Endodermal cell (in vitro differentiated cells): ENCODE results near the gene ITGA4. TPM values are rescaled to one million over a fixed set of nuclear protein-coding genes. Genes with fewer than 3 reads are reported as not detected.

Source experiments
- DNase-seq: peaks from one replicate; pipeline ENCODE4 v3.0.0-alpha.2; 2017
- H3K27ac ChIP-seq: 2 replicates; pipeline ENCODE4 v1.5.1; 2013; ENCODE audit warnings: mild to moderate bottlenecking, low read depth, low read length, moderate library complexity
- H3K27me3 ChIP-seq: 2 replicates; pipeline ENCODE4 v1.6.1; 2013; ENCODE audit warnings: mild to moderate bottlenecking, low read length, moderate library complexity; ENCODE audit not compliant: insufficient read depth, control insufficient read depth, poor library complexity, severe bottlenecking
- H3K36me3 ChIP-seq: 2 replicates; pipeline ENCODE4 v1.7.0; 2013; ENCODE audit warnings: mild to moderate bottlenecking, low read length, moderate library complexity; ENCODE audit not compliant: control insufficient read depth, insufficient read depth
- H3K4me1 ChIP-seq: one replicate; pipeline ENCODE4 v1.7.0; 2013; ENCODE audit warnings: low read length; ENCODE audit not compliant: control insufficient read depth, insufficient read depth
- H3K4me3 ChIP-seq: 2 replicates; pipeline ENCODE4 v1.5.1; 2013; ENCODE audit warnings: mild to moderate bottlenecking, low read length, moderate library complexity
- H3K9ac ChIP-seq: 2 replicates; pipeline ENCODE4 v1.6.1; 2013; ENCODE audit warnings: mild to moderate bottlenecking, low read length, moderate library complexity; ENCODE audit not compliant: poor library complexity, severe bottlenecking; ENCODE audit errors: extremely low read depth
- H3K9me3 ChIP-seq: 2 replicates; pipeline ENCODE4 v1.6.1; 2013; ENCODE audit warnings: mild to moderate bottlenecking, low read length, moderate library complexity; ENCODE audit not compliant: control insufficient read depth
- H3K27ac Mint-ChIP-seq: 2 replicates; pipeline ENCODE4 v1.8.0; 2020; ENCODE audit warnings: mixed read lengths
- H3K27me3 Mint-ChIP-seq: 2 replicates; pipeline ENCODE4 v1.8.0; 2021; ENCODE audit warnings: mild to moderate bottlenecking, mixed read lengths; ENCODE audit not compliant: insufficient read depth
- H3K36me3 Mint-ChIP-seq: 2 replicates; pipeline ENCODE4 v1.8.0; 2020; ENCODE audit warnings: low read depth, mixed read lengths
- H3K4me1 Mint-ChIP-seq: 2 replicates; pipeline ENCODE4 v1.8.0; 2020; ENCODE audit warnings: mixed read lengths
- H3K4me3 Mint-ChIP-seq: 2 replicates; pipeline ENCODE4 v1.8.0; 2020; ENCODE audit warnings: mild to moderate bottlenecking, moderate library complexity, mixed read lengths
- H3K9me3 Mint-ChIP-seq: 2 replicates; pipeline ENCODE4 v1.8.0; 2020; ENCODE audit warnings: mild to moderate bottlenecking, mixed read lengths
- WGBS, 2 experiments: methylation state at CpG; one replicate each; pipeline versions ENCODE4 v1.1.5 to v1.1.7; 2013; ENCODE audit warnings: missing lambda C conversion rate in 2 of 2, mixed read lengths in 1 of 2; ENCODE audit not compliant: insufficient coverage in 1 of 2, insufficient read length in 1 of 2; 5-methylcytosine and 5-hydroxymethylcytosine counted together
- total RNA-seq, 2 donors: library from RNA; stranded (reverse); fragmentation: NEBNext Ultra II Directional in 1 of 2; extraction: Animal tissue kit (Norgen Biotek cat#: 25700) in 1 of 2; gene quantifications; 2 replicates in 1 of 2; 3 replicates in 1 of 2; pipeline ENCODE4 v1.2.1, GENCODE V29; 2021
- TF ChIP-seq, protein P1 (sequence below): fragments of 200-600 bp; sonication (generic); conservative IDR thresholded peaks from 2 replicates; pipeline ENCODE4 v1.5.0; 2021; ENCODE audit warnings: antibody characterized with exemption, mild to moderate bottlenecking

Gene ITGA4
- total RNA-seq, 2 donors from 2014 or later: 1.3 to 2.4 TPM

DNA sequence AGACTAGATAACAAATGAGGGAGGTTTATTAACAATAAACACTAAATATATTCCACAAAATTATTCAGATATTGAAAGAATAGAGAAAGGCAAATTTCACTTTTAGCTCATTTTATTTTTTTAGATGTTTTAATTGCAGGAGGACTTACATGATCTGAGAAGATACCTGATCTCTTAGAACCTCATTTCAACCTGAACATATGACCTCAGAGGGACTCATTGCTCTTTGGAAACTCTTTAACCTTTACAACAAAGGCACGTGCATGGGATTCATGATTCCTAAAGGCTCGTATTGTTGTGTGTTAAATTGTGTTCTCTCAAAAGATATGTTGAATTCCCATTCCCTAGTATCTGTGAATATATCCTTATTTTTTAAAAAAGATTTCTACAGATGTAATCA lies 35.7 kb upstream of the ITGA4 start:
- Mint-ChIP-seq H3K4me3 (no peak overlapping the region), H3K27ac (no peak overlapping the region), H3K36me3 (no peaks in the 10 kb centered on the region), H3K27me3 (no peaks in the 10 kb centered on the region), H3K4me1 (peaks cover 34% of the 10 kb centered on the region), H3K9me3 (peaks cover 2% of the 10 kb centered on the region)
- H3K27me3 ChIP-seq: no peaks in the 10 kb centered on the region
- no peak overlapping the region for H3K4me3 ChIP-seq
- no peak for DNase-seq
- WGBS, 2 experiments: 93% methylated on average over 2 of the region's 2 CpGs; no CpG with 5 or more reads in 1 of the 2 experiments
- H3K9me3 ChIP-seq: no peaks in the 10 kb centered on the region
- H3K36me3 ChIP-seq: no peaks in the 10 kb centered on the region
- H3K9ac ChIP-seq: no peak overlapping the region
- TF ChIP-seq, protein P1, sequence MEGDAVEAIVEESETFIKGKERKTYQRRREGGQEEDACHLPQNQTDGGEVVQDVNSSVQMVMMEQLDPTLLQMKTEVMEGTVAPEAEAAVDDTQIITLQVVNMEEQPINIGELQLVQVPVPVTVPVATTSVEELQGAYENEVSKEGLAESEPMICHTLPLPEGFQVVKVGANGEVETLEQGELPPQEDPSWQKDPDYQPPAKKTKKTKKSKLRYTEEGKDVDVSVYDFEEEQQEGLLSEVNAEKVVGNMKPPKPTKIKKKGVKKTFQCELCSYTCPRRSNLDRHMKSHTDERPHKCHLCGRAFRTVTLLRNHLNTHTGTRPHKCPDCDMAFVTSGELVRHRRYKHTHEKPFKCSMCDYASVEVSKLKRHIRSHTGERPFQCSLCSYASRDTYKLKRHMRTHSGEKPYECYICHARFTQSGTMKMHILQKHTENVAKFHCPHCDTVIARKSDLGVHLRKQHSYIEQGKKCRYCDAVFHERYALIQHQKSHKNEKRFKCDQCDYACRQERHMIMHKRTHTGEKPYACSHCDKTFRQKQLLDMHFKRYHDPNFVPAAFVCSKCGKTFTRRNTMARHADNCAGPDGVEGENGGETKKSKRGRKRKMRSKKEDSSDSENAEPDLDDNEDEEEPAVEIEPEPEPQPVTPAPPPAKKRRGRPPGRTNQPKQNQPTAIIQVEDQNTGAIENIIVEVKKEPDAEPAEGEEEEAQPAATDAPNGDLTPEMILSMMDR: no peak
- no peak overlapping the region for H3K27ac ChIP-seq
- H3K4me1 ChIP-seq: peaks cover 6% of the 10 kb centered on the region

DNA sequence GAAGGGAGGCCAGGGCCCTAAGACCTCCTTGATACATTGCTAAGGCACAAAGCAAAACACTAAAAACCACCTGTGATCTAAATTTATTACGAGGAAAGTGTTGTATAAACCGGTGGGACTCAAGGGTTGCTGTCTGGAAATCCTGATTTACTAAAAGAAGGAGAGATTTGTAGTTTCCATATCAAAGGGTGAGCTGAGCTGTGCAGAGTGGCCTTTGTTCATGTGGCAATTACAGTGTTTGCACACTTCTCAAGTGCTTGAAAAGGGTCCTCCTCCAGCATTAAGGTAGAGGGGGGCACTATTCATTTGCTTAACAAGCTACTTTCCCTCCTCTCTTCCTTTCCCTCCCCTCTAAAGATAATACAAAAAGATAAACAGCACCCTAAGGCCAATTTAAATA lies 30.5 kb upstream of the ITGA4 start:
- 64 to 68% methylated on average over 2 of the region's 2 CpGs for WGBS, 2 experiments
- Histone ChIP-seq H3K9me3 (no peaks in the 10 kb centered on the region), H3K4me3 (no peak overlapping the region), H3K9ac (no peak overlapping the region), H3K27ac (no peak overlapping the region), H3K4me1 (peaks cover 5% of the 10 kb centered on the region), H3K27me3 (no peaks in the 10 kb centered on the region), H3K36me3 (no peaks in the 10 kb centered on the region)
- Mint-ChIP-seq H3K27me3 (no peaks in the 10 kb centered on the region), H3K4me3 (no peak overlapping the region), H3K36me3 (no peaks in the 10 kb centered on the region), H3K27ac (no peak overlapping the region), H3K4me1 (peaks cover 25% of the 10 kb centered on the region), H3K9me3 (peaks cover 2% of the 10 kb centered on the region)
- TF ChIP-seq, protein P1: no peak
- no peak for DNase-seq

DNA sequence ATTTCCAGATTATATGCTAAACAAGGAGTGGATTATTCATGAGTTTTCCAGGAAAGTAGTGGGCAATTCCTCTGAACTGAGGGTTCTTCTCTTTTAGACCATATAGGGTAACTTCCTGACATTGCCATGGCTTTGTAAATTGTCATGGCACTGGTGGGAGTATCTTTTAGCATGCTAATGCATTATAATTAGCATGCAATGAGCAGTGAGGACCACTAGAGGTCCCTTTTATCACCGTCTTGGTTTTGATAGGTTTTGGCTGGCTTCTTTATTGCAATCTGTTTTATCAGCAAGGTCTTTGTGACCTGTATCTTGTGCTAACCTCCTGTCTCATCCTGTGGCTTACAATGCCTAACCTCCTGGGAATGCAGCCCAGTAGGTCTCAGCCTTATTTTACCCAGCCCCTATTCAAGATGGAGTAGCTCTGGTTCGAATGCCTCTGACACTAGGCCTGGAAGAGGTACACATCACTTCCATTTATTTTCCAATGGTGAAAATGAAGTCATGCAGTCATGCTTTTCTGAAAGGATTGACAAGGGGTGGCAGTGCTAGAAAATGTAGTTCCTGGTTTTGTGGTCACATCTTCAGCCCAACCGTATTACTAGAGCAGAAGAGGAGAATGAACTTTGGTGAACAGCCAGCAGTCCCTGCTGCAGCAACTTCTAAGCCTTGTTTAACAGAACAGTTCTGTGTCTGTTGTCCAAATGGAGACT lies 26.6 kb upstream of the ITGA4 start:
- 90 to 100% methylated on average over 2 to 3 of the region's 3 CpGs for WGBS, 2 experiments
- peaks cover 15% of the 10 kb centered on the region for H3K4me1 Mint-ChIP-seq
- no peak overlapping the region for H3K27ac Mint-ChIP-seq
- Histone ChIP-seq H3K4me3 (no peak overlapping the region), H3K36me3 (no peaks in the 10 kb centered on the region), H3K4me1 (peaks cover 5% of the 10 kb centered on the region), H3K9me3 (no peaks in the 10 kb centered on the region), H3K9ac (no peak overlapping the region), H3K27me3 (no peaks in the 10 kb centered on the region), H3K27ac (no peak overlapping the region)
- no peaks in the 10 kb centered on the region for H3K27me3 Mint-ChIP-seq
- no peak for DNase-seq
- TF ChIP-seq, protein P1: peak; percentile 70
- no peak overlapping the region for H3K4me3 Mint-ChIP-seq
- peaks cover 6% of the 10 kb centered on the region for H3K9me3 Mint-ChIP-seq
- H3K36me3 Mint-ChIP-seq: no peaks in the 10 kb centered on the region
